ENCODE measurements around the gene SLC2A13. TPM values are rescaled to one million over a fixed set of nuclear protein-coding genes. Genes with fewer than 3 reads are reported as not detected.

Gene SLC2A13
- total RNA-seq, 1 experiment from 2014 or later: 12.1 TPM

DNA sequence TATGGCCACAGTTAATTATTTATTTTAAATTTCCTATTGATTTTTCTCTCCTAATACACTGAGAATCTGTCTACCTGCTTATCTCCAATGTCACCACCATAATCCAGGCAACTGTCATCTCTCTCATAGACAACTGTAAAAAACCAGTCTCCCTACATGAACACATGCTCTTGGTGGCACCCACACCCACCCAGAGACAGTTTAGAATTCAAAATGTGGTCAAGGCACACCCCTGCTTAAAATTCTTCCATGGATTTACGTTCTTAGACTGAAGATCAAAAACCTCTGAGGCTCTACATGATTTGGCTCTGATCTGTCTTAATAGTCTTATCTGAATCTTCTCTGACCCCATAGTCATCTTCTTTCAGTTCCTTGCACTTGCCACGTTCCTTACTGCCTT lies 245.2 kb downstream of the SLC2A13 start:
- ChIA-PET POLR2A (no interaction called here), CTCF (no interaction called here)
- no peaks in the 10 kb centered on the region for H3K4me1 ChIP-seq (ENCODE audit: control insufficient read depth, insufficient read depth, low read length)
- DNase-seq (ENCODE audit: low read depth, low spot score) (no peak), ATAC-seq (no peak)
- no peaks in the 10 kb centered on the region; the same call in 1 of the 2 replicates for H3K36me3 ChIP-seq (ENCODE audit: control insufficient read depth, insufficient read depth, low read length)
- H3K27me3 ChIP-seq (ENCODE audit: control insufficient read depth, insufficient read depth, low read length): no peaks in the 10 kb centered on the region
- TF ChIP-seq, protein P1, sequence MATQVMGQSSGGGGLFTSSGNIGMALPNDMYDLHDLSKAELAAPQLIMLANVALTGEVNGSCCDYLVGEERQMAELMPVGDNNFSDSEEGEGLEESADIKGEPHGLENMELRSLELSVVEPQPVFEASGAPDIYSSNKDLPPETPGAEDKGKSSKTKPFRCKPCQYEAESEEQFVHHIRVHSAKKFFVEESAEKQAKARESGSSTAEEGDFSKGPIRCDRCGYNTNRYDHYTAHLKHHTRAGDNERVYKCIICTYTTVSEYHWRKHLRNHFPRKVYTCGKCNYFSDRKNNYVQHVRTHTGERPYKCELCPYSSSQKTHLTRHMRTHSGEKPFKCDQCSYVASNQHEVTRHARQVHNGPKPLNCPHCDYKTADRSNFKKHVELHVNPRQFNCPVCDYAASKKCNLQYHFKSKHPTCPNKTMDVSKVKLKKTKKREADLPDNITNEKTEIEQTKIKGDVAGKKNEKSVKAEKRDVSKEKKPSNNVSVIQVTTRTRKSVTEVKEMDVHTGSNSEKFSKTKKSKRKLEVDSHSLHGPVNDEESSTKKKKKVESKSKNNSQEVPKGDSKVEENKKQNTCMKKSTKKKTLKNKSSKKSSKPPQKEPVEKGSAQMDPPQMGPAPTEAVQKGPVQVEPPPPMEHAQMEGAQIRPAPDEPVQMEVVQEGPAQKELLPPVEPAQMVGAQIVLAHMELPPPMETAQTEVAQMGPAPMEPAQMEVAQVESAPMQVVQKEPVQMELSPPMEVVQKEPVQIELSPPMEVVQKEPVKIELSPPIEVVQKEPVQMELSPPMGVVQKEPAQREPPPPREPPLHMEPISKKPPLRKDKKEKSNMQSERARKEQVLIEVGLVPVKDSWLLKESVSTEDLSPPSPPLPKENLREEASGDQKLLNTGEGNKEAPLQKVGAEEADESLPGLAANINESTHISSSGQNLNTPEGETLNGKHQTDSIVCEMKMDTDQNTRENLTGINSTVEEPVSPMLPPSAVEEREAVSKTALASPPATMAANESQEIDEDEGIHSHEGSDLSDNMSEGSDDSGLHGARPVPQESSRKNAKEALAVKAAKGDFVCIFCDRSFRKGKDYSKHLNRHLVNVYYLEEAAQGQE (IDR thresholded peaks at IDR 0.05; ENCODE audit: insufficient read depth in 1 of 2, low read depth in 2 of 2, low read length in 1 of 2): no peak
- TF ChIP-seq POLR2AphosphoS5 (IDR thresholded peaks at IDR 0.05; ENCODE audit: low read depth, low read length) (no peak), CTCF (IDR thresholded peaks at IDR 0.05) (no peak), SIN3A (IDR thresholded peaks at IDR 0.05; ENCODE audit: borderline replicate concordance, insufficient read depth, low read depth, low read length) (no peak), TCF7L2 (IDR thresholded peaks at IDR 0.05; ENCODE audit: low read depth, low read length) (no peak)
- no peaks in the 10 kb centered on the region for H3K9me3 ChIP-seq (ENCODE audit: control insufficient read depth, insufficient read depth, low read depth, low read length)
- no peak overlapping the region for H3K27ac ChIP-seq (ENCODE audit: low read length)
- intact Hi-C loops (cut with micrococcal nuclease; ENCODE audit: unreplicated experiment) (no loop called here), in situ Hi-C loops (cut with HindIII; ENCODE audit: low pct_unique_long_range_greater_than_20kb, low sequenced_read_pairs) (no loop called here)
- no TSS peak for BruUV-seq (replicated peaks)
- no peak overlapping the region for H3K4me3 ChIP-seq (ENCODE audit: low read depth in 2 of 2, low read length in 2 of 2)

GRCh38 chr12:39853003-39853402 lies 252.9 kb downstream of the SLC2A13 start:
- Histone ChIP-seq H3K4me3 (ENCODE audit: low read depth in 2 of 2, low read length in 2 of 2) (no peak overlapping the region), H3K9me3 (ENCODE audit: control insufficient read depth, insufficient read depth, low read depth, low read length) (no peaks in the 10 kb centered on the region), H3K4me1 (ENCODE audit: control insufficient read depth, insufficient read depth, low read length) (no peaks in the 10 kb centered on the region), H3K36me3 (ENCODE audit: control insufficient read depth, insufficient read depth, low read length) (no peaks in the 10 kb centered on the region), H3K27ac (ENCODE audit: low read length) (no peak overlapping the region), H3K27me3 (ENCODE audit: control insufficient read depth, insufficient read depth, low read length) (no peaks in the 10 kb centered on the region)
- TF ChIP-seq TCF7L2 (IDR thresholded peaks at IDR 0.05; ENCODE audit: low read depth, low read length) (no peak), CTCF (IDR thresholded peaks at IDR 0.05) (no peak), SIN3A (IDR thresholded peaks at IDR 0.05; ENCODE audit: borderline replicate concordance, insufficient read depth, low read depth, low read length) (no peak), POLR2AphosphoS5 (IDR thresholded peaks at IDR 0.05; ENCODE audit: low read depth, low read length) (no peak)
- TF ChIP-seq, protein P1 (IDR thresholded peaks at IDR 0.05; ENCODE audit: insufficient read depth in 1 of 2, low read depth in 2 of 2, low read length in 1 of 2): no peak
- POLR2A ChIA-PET: no interaction called here
- BruUV-seq (replicated peaks): no TSS peak
- ATAC-seq (no peak), DNase-seq (ENCODE audit: low read depth, low spot score) (no peak)
- in situ Hi-C loops (cut with HindIII; ENCODE audit: low pct_unique_long_range_greater_than_20kb, low sequenced_read_pairs) (no loop called here), intact Hi-C loops (cut with micrococcal nuclease; ENCODE audit: unreplicated experiment) (no loop called here)
- CTCF ChIA-PET: no interaction called here
